ENCODE results near the gene QSOX2. TPM values are rescaled to one million over a fixed set of nuclear protein-coding genes. Genes with fewer than 3 reads are reported as not detected.
"Not testable (repeated sequence)": the region's sequence is repeated elsewhere in the genome, so short reads cannot be mapped to it uniquely, and the experiment has no call there.

The QSOX2 gene
- total RNA-seq, 1 donor from 2014 or later = 24.9 TPM

GRCh38 chr9:136239983-136240330 lies 5.7 kb downstream of the QSOX2 start:
- peaks cover 30% of the 10 kb centered on the region for H3K4me1 Mint-ChIP-seq (ENCODE audit: low read depth)
- intact Hi-C loops (cut with micrococcal nuclease) = loop anchor here (10.0 kb wide), 3 partner anchors 125 to 335 kb away; partner anchors contain the start of genes CAMSAP1, SEC16A and TMEM250
- no peaks in the 10 kb centered on the region for H3K27me3 Mint-ChIP-seq (ENCODE audit: low read depth)
- H3K36me3 Mint-ChIP-seq (ENCODE audit: low read depth) = peaks cover 25% of the 10 kb centered on the region
- DNase-seq (ENCODE audit: low spot score) = no peak
- no peak overlapping the region for H3K4me3 Mint-ChIP-seq (ENCODE audit: low read depth)
- no peaks in the 10 kb centered on the region for H3K9me3 Mint-ChIP-seq
- no peak overlapping the region for H3K27ac Mint-ChIP-seq

- peaks cover 30% of the 10 kb centered on the region for H3K36me3 Mint-ChIP-seq (ENCODE audit: low read depth)
- intact Hi-C loops (cut with micrococcal nuclease) = no loop called here
- peak overlapping the region; percentile 3 for H3K27ac Mint-ChIP-seq
- H3K27me3 Mint-ChIP-seq (ENCODE audit: low read depth) = no peaks in the 10 kb centered on the region
- H3K4me1 Mint-ChIP-seq (ENCODE audit: low read depth) = peaks cover 26% of the 10 kb centered on the region
- DNase-seq (ENCODE audit: low spot score) = no peak
- H3K4me3 Mint-ChIP-seq (ENCODE audit: low read depth) = no peak overlapping the region
- H3K9me3 Mint-ChIP-seq = no peaks in the 10 kb centered on the region
Measured at GRCh38 chr9:136239135-136239982, 6.3 kb downstream of the QSOX2 start.

GRCh38 chr9:136238342-136238732 lies 7.3 kb downstream of the QSOX2 start:
- DNase-seq (ENCODE audit: low spot score) = no peak
- Mint-ChIP-seq H3K4me3 (ENCODE audit: low read depth) (no peak overlapping the region), H3K27ac (no peak overlapping the region), H3K4me1 (ENCODE audit: low read depth) (peaks cover 22% of the 10 kb centered on the region), H3K9me3 (no peaks in the 10 kb centered on the region), H3K27me3 (ENCODE audit: low read depth) (no peaks in the 10 kb centered on the region), H3K36me3 (ENCODE audit: low read depth) (peaks cover 33% of the 10 kb centered on the region)
- intact Hi-C loops (cut with micrococcal nuclease) = no loop called here

GRCh38 chr9:136237486-136238341 lies 7.9 kb downstream of the QSOX2 start:
- peaks cover 34% of the 10 kb centered on the region for H3K36me3 Mint-ChIP-seq (ENCODE audit: low read depth)
- intact Hi-C loops (cut with micrococcal nuclease) = no loop called here
- no peak overlapping the region for H3K27ac Mint-ChIP-seq
- no peaks in the 10 kb centered on the region for H3K9me3 Mint-ChIP-seq
- H3K4me3 Mint-ChIP-seq (ENCODE audit: low read depth) = no peak overlapping the region
- H3K27me3 Mint-ChIP-seq (ENCODE audit: low read depth) = no peaks in the 10 kb centered on the region
- DNase-seq (ENCODE audit: low spot score) = no peak
- peaks cover 22% of the 10 kb centered on the region for H3K4me1 Mint-ChIP-seq (ENCODE audit: low read depth)

- H3K4me3 Mint-ChIP-seq (ENCODE audit: low read depth); H3K27me3 Mint-ChIP-seq (ENCODE audit: low read depth); DNase-seq (ENCODE audit: low spot score); H3K9me3 Mint-ChIP-seq; intact Hi-C loops (cut with micrococcal nuclease); H3K27ac Mint-ChIP-seq: not testable (repeated sequence)
- peaks cover 29% of the 10 kb centered on the region for H3K4me1 Mint-ChIP-seq (ENCODE audit: low read depth)
- H3K36me3 Mint-ChIP-seq (ENCODE audit: low read depth) = peaks cover 39% of the 10 kb centered on the region
Measured at GRCh38 chr9:136236471-136237410, 8.9 kb downstream of the QSOX2 start.

- no peak for DNase-seq (ENCODE audit: low spot score)
- H3K4me1 Mint-ChIP-seq (ENCODE audit: low read depth) = peaks cover 36% of the 10 kb centered on the region
- H3K27ac Mint-ChIP-seq = no peak overlapping the region
- no peaks in the 10 kb centered on the region for H3K9me3 Mint-ChIP-seq
- intact Hi-C loops (cut with micrococcal nuclease) = no loop called here
- H3K36me3 Mint-ChIP-seq (ENCODE audit: low read depth) = peaks cover 39% of the 10 kb centered on the region
- H3K4me3 Mint-ChIP-seq (ENCODE audit: low read depth) = no peak overlapping the region
- no peaks in the 10 kb centered on the region for H3K27me3 Mint-ChIP-seq (ENCODE audit: low read depth)
Measured at GRCh38 chr9:136235709-136236455, 9.7 kb downstream of the QSOX2 start.

GRCh38 chr9:136235171-136235570 lies 10.4 kb downstream of the QSOX2 start:
- H3K27ac Mint-ChIP-seq = no peak overlapping the region
- H3K4me1 Mint-ChIP-seq (ENCODE audit: low read depth) = peaks cover 38% of the 10 kb centered on the region
- no peaks in the 10 kb centered on the region for H3K27me3 Mint-ChIP-seq (ENCODE audit: low read depth)
- no peak for DNase-seq (ENCODE audit: low spot score)
- H3K4me3 Mint-ChIP-seq (ENCODE audit: low read depth) = no peak overlapping the region
- peaks cover 39% of the 10 kb centered on the region for H3K36me3 Mint-ChIP-seq (ENCODE audit: low read depth)
- intact Hi-C loops (cut with micrococcal nuclease) = no loop called here
- no peaks in the 10 kb centered on the region for H3K9me3 Mint-ChIP-seq

GRCh38 chr9:136234597-136234996 lies 11.0 kb downstream of the QSOX2 start:
- H3K9me3 Mint-ChIP-seq = no peaks in the 10 kb centered on the region
- H3K4me3 Mint-ChIP-seq (ENCODE audit: low read depth) = no peak overlapping the region
- H3K27me3 Mint-ChIP-seq (ENCODE audit: low read depth) = no peaks in the 10 kb centered on the region
- peaks cover 39% of the 10 kb centered on the region for H3K36me3 Mint-ChIP-seq (ENCODE audit: low read depth)
- no peak for DNase-seq (ENCODE audit: low spot score)
- peak overlapping the region; percentile 48 for H3K27ac Mint-ChIP-seq
- intact Hi-C loops (cut with micrococcal nuclease) = no loop called here
- H3K4me1 Mint-ChIP-seq (ENCODE audit: low read depth) = peaks cover 39% of the 10 kb centered on the region

GRCh38 chr9:136233868-136234267 lies 11.7 kb downstream of the QSOX2 start:
- intact Hi-C loops (cut with micrococcal nuclease) = no loop called here
- no peaks in the 10 kb centered on the region for H3K9me3 Mint-ChIP-seq
- no peak for DNase-seq (ENCODE audit: low spot score)
- peaks cover 39% of the 10 kb centered on the region for H3K36me3 Mint-ChIP-seq (ENCODE audit: low read depth)
- H3K4me1 Mint-ChIP-seq (ENCODE audit: low read depth) = peaks cover 38% of the 10 kb centered on the region
- peak overlapping the region; percentile 82 for H3K27ac Mint-ChIP-seq
- no peak overlapping the region for H3K4me3 Mint-ChIP-seq (ENCODE audit: low read depth)
- no peaks in the 10 kb centered on the region for H3K27me3 Mint-ChIP-seq (ENCODE audit: low read depth)

GRCh38 chr9:136233411-136233810 lies 12.2 kb downstream of the QSOX2 start:
- H3K4me3 Mint-ChIP-seq (ENCODE audit: low read depth) = no peak overlapping the region
- H3K36me3 Mint-ChIP-seq (ENCODE audit: low read depth) = peaks cover 39% of the 10 kb centered on the region
- no peak for DNase-seq (ENCODE audit: low spot score)
- peaks cover 42% of the 10 kb centered on the region for H3K4me1 Mint-ChIP-seq (ENCODE audit: low read depth)
- H3K9me3 Mint-ChIP-seq = no peaks in the 10 kb centered on the region
- intact Hi-C loops (cut with micrococcal nuclease) = no loop called here
- H3K27me3 Mint-ChIP-seq (ENCODE audit: low read depth) = no peaks in the 10 kb centered on the region
- peak overlapping the region; percentile 82 for H3K27ac Mint-ChIP-seq

- H3K27ac Mint-ChIP-seq = peak overlapping the region; percentile 82
- peaks cover 39% of the 10 kb centered on the region for H3K36me3 Mint-ChIP-seq (ENCODE audit: low read depth)
- intact Hi-C loops (cut with micrococcal nuclease) = loop anchor here (1.0 kb wide), 1 partner anchor 12 kb away; the partner anchor contains the start of gene QSOX2
Measured at GRCh38 chr9:136232969-136233368, 12.6 kb downstream of the QSOX2 start.

More at GRCh38 chr9:136232969-136233368, 12.6 kb downstream of the QSOX2 start:
- Mint-ChIP-seq H3K9me3 (no peaks in the 10 kb centered on the region), H3K27me3 (ENCODE audit: low read depth) (no peaks in the 10 kb centered on the region), H3K4me1 (ENCODE audit: low read depth) (peaks cover 43% of the 10 kb centered on the region), H3K4me3 (ENCODE audit: low read depth) (no peak overlapping the region)
- DNase-seq (ENCODE audit: low spot score) = no peak
